Measurements from ENCODE around the gene USP36.
A peak's percentile ranks its signal among the peaks of the same experiment; 100 is the strongest.

USP36 gene

GRCh38 chr17:78875363-78876093, 34.9 kb upstream of the USP36 start:
- TF ChIP-seq, protein P1, sequence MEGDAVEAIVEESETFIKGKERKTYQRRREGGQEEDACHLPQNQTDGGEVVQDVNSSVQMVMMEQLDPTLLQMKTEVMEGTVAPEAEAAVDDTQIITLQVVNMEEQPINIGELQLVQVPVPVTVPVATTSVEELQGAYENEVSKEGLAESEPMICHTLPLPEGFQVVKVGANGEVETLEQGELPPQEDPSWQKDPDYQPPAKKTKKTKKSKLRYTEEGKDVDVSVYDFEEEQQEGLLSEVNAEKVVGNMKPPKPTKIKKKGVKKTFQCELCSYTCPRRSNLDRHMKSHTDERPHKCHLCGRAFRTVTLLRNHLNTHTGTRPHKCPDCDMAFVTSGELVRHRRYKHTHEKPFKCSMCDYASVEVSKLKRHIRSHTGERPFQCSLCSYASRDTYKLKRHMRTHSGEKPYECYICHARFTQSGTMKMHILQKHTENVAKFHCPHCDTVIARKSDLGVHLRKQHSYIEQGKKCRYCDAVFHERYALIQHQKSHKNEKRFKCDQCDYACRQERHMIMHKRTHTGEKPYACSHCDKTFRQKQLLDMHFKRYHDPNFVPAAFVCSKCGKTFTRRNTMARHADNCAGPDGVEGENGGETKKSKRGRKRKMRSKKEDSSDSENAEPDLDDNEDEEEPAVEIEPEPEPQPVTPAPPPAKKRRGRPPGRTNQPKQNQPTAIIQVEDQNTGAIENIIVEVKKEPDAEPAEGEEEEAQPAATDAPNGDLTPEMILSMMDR (IDR thresholded peaks at IDR 0.05): no peak

- TF ChIP-seq, protein P1 (IDR thresholded peaks at IDR 0.05): no peak
Observed at GRCh38 chr17:78873519-78874340, 33.1 kb upstream of the USP36 start.

GRCh38 chr17:78872486-78872885, 31.9 kb upstream of the USP36 start:
- TF ChIP-seq, protein P1 (IDR thresholded peaks at IDR 0.05): no peak

DNA sequence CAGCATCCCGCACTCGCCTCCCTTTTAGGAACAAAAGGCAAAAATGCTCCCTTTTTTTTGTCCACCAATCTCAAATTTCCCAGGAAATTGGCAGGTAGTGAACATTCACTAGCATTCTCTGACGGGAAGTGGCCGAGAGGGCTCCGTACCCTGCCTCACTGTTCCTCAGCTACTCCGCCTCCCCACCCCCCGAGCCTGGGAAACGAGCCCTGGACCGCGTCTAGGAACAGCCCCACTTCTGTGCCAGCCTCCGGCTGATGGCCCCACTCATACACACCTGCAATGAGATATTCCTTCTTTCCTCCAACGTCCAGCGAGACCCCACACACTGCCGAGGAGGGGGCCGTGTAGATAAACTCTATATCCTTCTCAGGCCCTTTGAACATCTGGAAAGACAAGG, 30.0 kb upstream of the USP36 start:
- TF ChIP-seq, protein P1 (IDR thresholded peaks at IDR 0.05): no peak

GRCh38 chr17:78868391-78868790, 27.8 kb upstream of the USP36 start:
- TF ChIP-seq, protein P1 (IDR thresholded peaks at IDR 0.05): no peak

DNA sequence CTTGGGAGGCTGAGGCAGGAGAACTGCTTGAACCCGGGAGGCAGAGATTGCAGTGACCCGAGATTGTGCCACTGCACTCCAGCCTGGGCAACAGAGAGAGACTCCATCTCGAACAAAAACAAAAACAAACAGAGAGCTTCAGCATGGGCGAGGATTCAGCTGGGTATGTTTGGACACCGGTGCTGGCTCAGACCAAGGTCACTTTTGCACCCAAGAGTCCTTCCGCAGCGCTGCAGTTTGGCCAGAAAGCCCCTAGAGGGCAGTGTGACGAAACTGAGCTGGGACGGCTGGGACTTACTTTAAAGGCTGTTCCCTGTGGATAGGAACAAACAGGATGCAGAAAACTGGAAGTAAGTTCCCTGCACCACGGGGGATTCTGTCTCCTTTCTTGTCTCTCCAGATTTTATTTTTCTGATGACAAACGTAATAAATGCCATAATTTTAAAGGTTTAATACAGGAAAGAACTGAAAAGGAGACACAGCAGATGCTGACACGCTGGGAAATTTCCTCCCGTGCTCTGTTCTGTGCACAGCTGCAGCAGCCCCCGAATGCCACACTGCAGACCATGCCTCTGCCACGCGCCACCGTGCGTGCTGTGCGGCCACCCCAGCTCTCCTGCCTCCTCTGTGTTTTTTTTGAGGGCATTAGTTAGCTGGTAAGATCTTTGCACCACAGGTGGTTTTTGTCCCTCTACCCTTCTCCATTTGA, 25.2 kb upstream of the USP36 start:
- TF ChIP-seq, protein P1 (IDR thresholded peaks at IDR 0.05): peak; percentile 95

DNA sequence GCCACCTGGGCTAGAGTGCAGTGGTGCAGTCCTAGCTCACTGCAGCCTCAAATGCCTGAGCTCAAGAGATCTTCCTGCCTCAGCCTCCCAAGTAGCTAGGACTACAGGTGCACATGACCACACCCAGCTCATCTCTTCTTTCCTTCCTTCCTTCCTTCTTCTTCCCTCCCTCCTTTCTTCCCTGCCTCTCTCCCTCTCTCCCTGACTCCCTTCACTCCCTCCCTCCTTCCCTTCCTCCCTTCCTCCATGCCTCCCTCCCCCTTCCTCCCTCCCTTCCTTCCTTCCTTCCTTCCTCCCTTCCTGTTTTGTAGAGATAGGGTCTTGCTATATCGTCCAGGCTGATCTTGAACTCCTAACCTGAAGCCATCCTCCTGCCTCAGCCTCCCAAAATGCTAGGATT, 23.5 kb upstream of the USP36 start:
- TF ChIP-seq, protein P1 (IDR thresholded peaks at IDR 0.05): no peak

All from LNCAP (cell line).